Measurements from ENCODE around the gene CTNNA3. TPM values are rescaled to one million over a fixed set of nuclear protein-coding genes. Genes with fewer than 3 reads are reported as not detected.
A peak's percentile ranks its signal among the peaks of the same experiment; 100 is the strongest.

Gene CTNNA3
- total RNA-seq, 1 experiment from 2014 or later = 0.02 TPM

- POLR2A ChIA-PET = no interaction called here
- CTCF ChIA-PET = no interaction called here
- Mint-ChIP-seq H3K4me3 (ENCODE audit: unreplicated experiment) (no peak overlapping the region), H3K27me3 (ENCODE audit: insufficient read depth, unreplicated experiment) (peaks cover 14% of the 10 kb centered on the region), H3K4me1 (ENCODE audit: insufficient read depth, unreplicated experiment) (peaks cover 4% of the 10 kb centered on the region), H3K27ac (ENCODE audit: low read depth, unreplicated experiment) (no peak overlapping the region), H3K9me3 (ENCODE audit: unreplicated experiment) (no peaks in the 10 kb centered on the region), H3K36me3 (ENCODE audit: insufficient read depth, unreplicated experiment) (peaks cover 6% of the 10 kb centered on the region)
- no peak for TF ChIP-seq CTCF (IDR thresholded peaks at IDR 0.05; ENCODE audit: unreplicated experiment)
- intact Hi-C loops (cut with micrococcal nuclease) = no loop called here
- no peak for DNase-seq (ENCODE audit: unreplicated experiment)
- BruUV-seq (replicated peaks) = no TSS peak
Measured at GRCh38 chr10:67022099-67022498, 673.9 kb downstream of the CTNNA3 start.

GRCh38 chr10:67017218-67017617 lies 678.8 kb downstream of the CTNNA3 start:
- no peak overlapping the region for H3K27ac Mint-ChIP-seq (ENCODE audit: low read depth, unreplicated experiment)
- no TSS peak for BruUV-seq (replicated peaks)
- POLR2A ChIA-PET = no interaction called here
- peaks cover 6% of the 10 kb centered on the region for H3K36me3 Mint-ChIP-seq (ENCODE audit: insufficient read depth, unreplicated experiment)
- H3K9me3 Mint-ChIP-seq (ENCODE audit: unreplicated experiment) = no peaks in the 10 kb centered on the region
- no peaks in the 10 kb centered on the region for H3K4me1 Mint-ChIP-seq (ENCODE audit: insufficient read depth, unreplicated experiment)
- no peak for DNase-seq (ENCODE audit: unreplicated experiment)
- intact Hi-C loops (cut with micrococcal nuclease) = no loop called here
- no peak for TF ChIP-seq CTCF (IDR thresholded peaks at IDR 0.05; ENCODE audit: unreplicated experiment)
- H3K4me3 Mint-ChIP-seq (ENCODE audit: unreplicated experiment) = no peak overlapping the region
- peaks cover 14% of the 10 kb centered on the region for H3K27me3 Mint-ChIP-seq (ENCODE audit: insufficient read depth, unreplicated experiment)
- CTCF ChIA-PET = no interaction called here

GRCh38 chr10:67015225-67015624 lies 680.8 kb downstream of the CTNNA3 start:
- CTCF ChIA-PET = no interaction called here
- no peak for TF ChIP-seq CTCF (IDR thresholded peaks at IDR 0.05; ENCODE audit: unreplicated experiment)

GRCh38 chr10:67011981-67012380 lies 684.0 kb downstream of the CTNNA3 start:
- H3K9me3 Mint-ChIP-seq (ENCODE audit: unreplicated experiment) = no peaks in the 10 kb centered on the region
- peaks cover 11% of the 10 kb centered on the region for H3K27me3 Mint-ChIP-seq (ENCODE audit: insufficient read depth, unreplicated experiment)
- H3K27ac Mint-ChIP-seq (ENCODE audit: low read depth, unreplicated experiment) = no peak overlapping the region
- no peaks in the 10 kb centered on the region for H3K36me3 Mint-ChIP-seq (ENCODE audit: insufficient read depth, unreplicated experiment)
- BruUV-seq (replicated peaks) = no TSS peak
- intact Hi-C loops (cut with micrococcal nuclease) = no loop called here
- no peak for TF ChIP-seq CTCF (IDR thresholded peaks at IDR 0.05; ENCODE audit: unreplicated experiment)
- ChIA-PET POLR2A (interaction anchor here (0.7 kb wide), 2 partner anchors 12 to 601 kb away, joined by 3 to 5 read pairs; no protein-coding TSS in a partner anchor), CTCF (interaction anchor here (0.5 to 0.6 kb wide), 2 partner anchors 51 to 310 kb away, joined by 3 to 6 read pairs; no protein-coding TSS in a partner anchor)
- no peak for DNase-seq (ENCODE audit: unreplicated experiment)
- H3K4me3 Mint-ChIP-seq (ENCODE audit: unreplicated experiment) = no peak overlapping the region
- no peaks in the 10 kb centered on the region for H3K4me1 Mint-ChIP-seq (ENCODE audit: insufficient read depth, unreplicated experiment)

More at GRCh38 chr10:67015225-67015624, 680.8 kb downstream of the CTNNA3 start:
- no peaks in the 10 kb centered on the region for H3K9me3 Mint-ChIP-seq (ENCODE audit: unreplicated experiment)
- H3K36me3 Mint-ChIP-seq (ENCODE audit: insufficient read depth, unreplicated experiment) = no peaks in the 10 kb centered on the region
- POLR2A ChIA-PET = interaction anchor here (0.6 kb wide), 1 partner anchor 153 kb away, joined by 3 read pairs; no protein-coding TSS in a partner anchor
- peaks cover under 1% of the 10 kb centered on the region for H3K27me3 Mint-ChIP-seq (ENCODE audit: insufficient read depth, unreplicated experiment)
- H3K27ac Mint-ChIP-seq (ENCODE audit: low read depth, unreplicated experiment) = no peak overlapping the region
- intact Hi-C loops (cut with micrococcal nuclease) = no loop called here
- H3K4me3 Mint-ChIP-seq (ENCODE audit: unreplicated experiment) = no peak overlapping the region
- no peaks in the 10 kb centered on the region for H3K4me1 Mint-ChIP-seq (ENCODE audit: insufficient read depth, unreplicated experiment)
- DNase-seq (ENCODE audit: unreplicated experiment) = peak; percentile 40
- BruUV-seq (replicated peaks) = no TSS peak
